Fibroblast of skin of left quadriceps (primary cell): ENCODE results near the gene SAP25.
"Not testable (repeated sequence)": the region's sequence is repeated elsewhere in the genome, so short reads cannot be mapped to it uniquely, and the experiment has no call there.

Source experiments
- DNase-seq, 2 experiments: peaks; one replicate each; pipeline ENCODE4 v3.0.0-alpha.2; 2013; ENCODE audit warnings: low read depth in 2 of 2

The SAP25 gene

GRCh38 chr7:100561491-100562194 lies 12.1 kb downstream of the SAP25 start:
- DNase-seq: no peak

- no peak for DNase-seq
Measured at GRCh38 chr7:100559127-100559526, 14.6 kb downstream of the SAP25 start.

GRCh38 chr7:100556541-100556940 lies 17.2 kb downstream of the SAP25 start:
- DNase-seq: no peak

- DNase-seq: no peak
Measured at GRCh38 chr7:100555701-100556100, 18.0 kb downstream of the SAP25 start.

GRCh38 chr7:100553032-100553431 lies 20.7 kb downstream of the SAP25 start:
- DNase-seq: no peak

- DNase-seq: no peak
Measured at GRCh38 chr7:100552532-100552931, 21.2 kb downstream of the SAP25 start.

GRCh38 chr7:100548446-100548845 lies 25.3 kb downstream of the SAP25 start:
- peak in 1 of 2 experiments; percentile 22 for DNase-seq

GRCh38 chr7:100547872-100548271 lies 25.8 kb downstream of the SAP25 start:
- DNase-seq: no peak

GRCh38 chr7:100546926-100547800 lies 26.5 kb downstream of the SAP25 start:
- DNase-seq: no peak

- DNase-seq: no peak
Measured at GRCh38 chr7:100546129-100546925, 27.4 kb downstream of the SAP25 start.

- peak; percentile 70 to 75 for DNase-seq
Measured at GRCh38 chr7:100545360-100546128, 28.2 kb downstream of the SAP25 start.

- no peak for DNase-seq
Measured at GRCh38 chr7:100544967-100545359, 28.7 kb downstream of the SAP25 start.

GRCh38 chr7:100544386-100544785 lies 29.3 kb downstream of the SAP25 start:
- DNase-seq: no peak

- no peak for DNase-seq
Measured at GRCh38 chr7:100543586-100543985, 30.1 kb downstream of the SAP25 start.

- DNase-seq: not testable (repeated sequence)
Measured at GRCh38 chr7:100541309-100541708, 32.4 kb downstream of the SAP25 start.

GRCh38 chr7:100540073-100540723 lies 33.5 kb downstream of the SAP25 start:
- no peak for DNase-seq

GRCh38 chr7:100539436-100540006 lies 34.2 kb downstream of the SAP25 start:
- DNase-seq: no peak

GRCh38 chr7:100538654-100539435 lies 34.9 kb downstream of the SAP25 start, which contains the start of gene AGFG2:
Gene AGFG2, plus strand, starts transcription at chr7:100539203. Its CDS starts 144 bp downstream, at chr7:100539347.
- peak; percentile 99 for DNase-seq

GRCh38 chr7:100538348-100538653 lies 35.4 kb downstream of the SAP25 start:
- no peak for DNase-seq

GRCh38 chr7:100536695-100537094 lies 37.0 kb downstream of the SAP25 start:
- DNase-seq: not testable (repeated sequence)
